SIG-M5 (cell line): ENCODE measurements around the gene PRX.
"Not testable (repeated sequence)": the region's sequence is repeated elsewhere in the genome, so short reads cannot be mapped to it uniquely, and the experiment has no call there.

ENCODE experiments used
- DNase-seq: peaks from one replicate; lab custom pipeline; 2025; lab: John Stamatoyannopoulos, UW

Gene PRX

DNA sequence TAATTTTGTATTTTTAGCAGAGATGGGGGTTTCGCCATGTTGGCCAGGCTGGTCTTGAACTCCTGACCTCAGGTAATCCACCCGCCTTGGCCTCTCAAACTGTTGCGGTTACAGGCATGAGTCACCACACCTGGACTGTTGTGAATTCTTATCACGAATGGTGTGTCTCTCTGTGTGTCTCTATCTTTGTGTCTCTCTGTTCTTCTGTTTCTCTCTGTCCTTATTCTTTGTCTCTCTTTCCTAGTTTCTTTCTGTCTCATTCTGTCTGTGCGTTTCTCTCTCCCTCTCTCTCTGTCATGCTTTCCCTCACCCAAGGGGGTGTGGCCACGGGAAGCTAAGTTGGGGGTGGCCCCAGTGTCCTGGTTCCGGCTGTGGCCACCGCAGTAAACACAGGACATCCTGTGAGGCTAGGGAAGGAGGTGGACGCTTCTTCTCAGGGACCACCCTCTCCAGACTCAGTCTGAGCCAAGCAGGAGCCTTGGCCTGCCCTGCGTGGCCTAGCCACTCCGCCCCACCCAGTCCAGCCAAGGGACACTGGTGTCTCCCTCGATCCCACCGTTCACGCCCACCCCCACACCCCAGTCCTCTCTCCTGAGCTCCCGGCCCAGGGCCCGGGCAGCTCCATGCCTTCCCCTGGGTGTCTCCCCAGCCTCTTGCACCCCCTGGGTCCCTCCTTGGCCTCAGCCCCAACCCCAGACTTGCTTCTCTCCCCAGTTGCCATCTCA is 3.9 kb upstream of the PRX start:
- DNase-seq, result no peak

DNA sequence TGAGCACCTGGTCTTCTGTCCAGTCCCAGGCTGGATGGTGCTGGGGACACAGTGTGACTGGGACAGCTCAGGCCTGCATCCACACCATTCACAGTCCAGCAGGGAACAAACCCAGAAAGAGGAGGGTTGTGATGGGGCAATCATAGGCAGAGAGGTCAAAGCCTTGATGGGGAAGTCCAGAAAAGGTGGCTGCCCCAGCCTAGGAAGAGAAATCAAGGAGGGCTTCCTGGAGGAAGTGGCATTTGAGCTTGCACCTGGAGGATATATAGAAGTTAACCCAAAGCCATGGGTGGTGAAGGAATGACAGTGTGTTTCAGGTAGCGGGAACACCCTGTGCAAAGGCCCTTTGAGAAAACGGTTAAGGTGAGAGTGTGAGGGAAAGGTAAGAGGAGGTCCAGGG is 2.6 kb upstream of the PRX start:
- no peak for DNase-seq

GRCh38 chr19:40414542-40415535 is 1.7 kb upstream of the PRX start:
- no peak for DNase-seq

DNA sequence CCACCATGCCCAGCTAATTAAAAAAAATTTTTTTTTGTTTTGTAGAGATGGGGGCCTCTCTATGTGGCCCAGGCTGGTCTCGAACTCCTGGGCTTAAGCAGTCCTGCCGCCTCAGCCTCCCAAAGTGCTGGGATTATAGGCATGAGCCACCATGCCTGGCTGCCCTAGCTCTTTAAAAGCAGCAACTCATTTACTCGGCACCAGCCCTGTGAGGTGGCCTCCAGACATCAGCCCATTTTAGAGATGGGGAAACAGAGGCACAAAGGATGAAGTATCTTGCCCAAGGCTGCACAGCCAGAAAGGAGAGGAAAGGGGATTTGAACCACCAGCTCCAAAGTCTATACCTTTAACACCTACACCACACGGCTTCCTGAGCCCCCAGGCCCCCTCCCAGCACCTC is 312 bp downstream of the PRX start:
- no peak for DNase-seq

DNA sequence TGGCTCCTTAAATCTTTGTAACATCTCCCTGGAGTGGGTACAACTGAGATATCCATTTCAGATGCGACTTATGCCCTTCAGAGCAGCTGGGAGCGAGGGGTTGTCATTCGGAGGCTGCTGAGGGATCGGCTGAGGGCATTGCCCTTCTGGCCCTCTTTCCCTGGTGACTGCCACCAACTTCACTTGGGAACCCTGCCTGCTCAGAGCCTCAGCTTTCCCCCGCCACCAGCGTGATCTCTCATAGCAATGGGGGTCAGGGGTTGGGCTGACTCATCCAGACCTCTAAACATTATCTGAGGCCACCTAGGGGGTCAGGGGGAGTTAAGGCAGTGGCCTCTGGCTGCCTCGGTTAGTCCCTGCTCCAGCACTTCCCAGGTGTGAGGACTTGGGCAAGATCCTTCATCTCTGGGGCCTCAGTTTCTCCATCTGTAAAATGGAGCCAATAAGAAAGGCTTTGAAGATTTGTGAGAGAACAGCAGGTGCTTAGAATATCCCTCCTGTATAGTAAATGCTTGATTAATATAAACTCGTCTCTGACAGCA is 1.1 kb downstream of the PRX start:
- no peak for DNase-seq

GRCh38 chr19:40411125-40411842 is 1.9 kb downstream of the PRX start:
- DNase-seq, result no peak

DNA sequence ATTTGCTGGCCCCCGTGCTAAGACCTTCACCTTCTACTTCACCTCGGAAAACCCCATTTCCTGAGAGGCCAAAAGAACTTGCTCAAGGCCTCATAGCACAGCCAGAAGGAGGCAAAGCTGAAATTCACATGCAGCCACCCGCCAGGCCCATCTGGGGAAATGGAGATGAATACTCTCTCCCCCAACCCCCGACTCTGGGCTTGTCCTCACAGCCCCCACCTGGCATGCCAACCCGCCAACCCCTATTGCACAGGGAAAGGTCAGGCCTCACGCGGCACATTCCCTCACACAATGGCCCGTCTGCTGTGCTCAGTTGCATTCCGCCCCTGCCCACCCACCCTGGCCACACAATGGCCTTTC is 3.2 kb downstream of the PRX start:
- DNase-seq, result no peak

- not testable (repeated sequence) for DNase-seq
These were observed 4.6 kb downstream of the PRX start for GRCh38 chr19:40408598-40408925.

- DNase-seq, result no peak
These were observed 5.2 kb downstream of the PRX start for GRCh38 chr19:40407714-40408597.

- DNase-seq, result no peak
These were observed 9.8 kb downstream of the PRX start for GRCh38 chr19:40403262-40403984.

DNA sequence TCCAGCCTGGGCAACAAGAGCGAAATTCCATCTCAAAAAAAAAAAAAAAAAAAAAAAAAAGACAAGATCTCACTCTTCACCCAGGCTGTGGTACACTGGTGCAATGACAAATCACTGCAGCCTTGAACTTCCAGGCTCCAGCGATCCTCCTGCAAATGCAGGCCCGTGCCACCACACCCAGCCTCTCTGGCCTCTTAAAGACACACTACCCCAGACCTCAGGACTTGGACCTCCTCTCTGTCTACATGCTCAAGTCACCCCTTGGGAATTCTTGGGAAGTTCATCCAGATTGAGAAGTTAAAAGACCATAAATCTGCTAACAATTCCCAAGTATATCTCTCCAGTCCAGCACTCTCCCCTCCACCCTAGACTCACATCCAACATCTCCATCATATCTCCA is 12.6 kb downstream of the PRX start:
- no peak for DNase-seq

GRCh38 chr19:40398417-40399131 is 14.6 kb downstream of the PRX start:
- no peak for DNase-seq

DNA sequence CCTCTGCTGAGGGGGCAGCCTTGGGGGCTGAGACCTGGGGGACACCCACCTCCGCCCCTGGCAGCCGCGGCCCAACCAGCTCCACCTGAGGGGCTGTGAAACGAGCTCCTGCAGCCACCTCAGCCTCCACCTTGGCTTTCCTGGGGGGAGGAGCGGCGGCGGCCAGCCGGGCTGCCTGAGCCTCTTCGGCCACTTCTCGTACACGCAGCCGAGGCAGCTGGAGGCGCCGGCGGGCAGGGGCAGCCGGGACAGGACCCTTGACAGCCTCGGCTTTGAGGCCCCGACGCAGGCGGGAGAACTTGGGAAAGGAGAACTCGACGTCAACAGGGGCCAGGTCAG is 15.6 kb downstream of the PRX start:
- DNase-seq, result no peak

DNA sequence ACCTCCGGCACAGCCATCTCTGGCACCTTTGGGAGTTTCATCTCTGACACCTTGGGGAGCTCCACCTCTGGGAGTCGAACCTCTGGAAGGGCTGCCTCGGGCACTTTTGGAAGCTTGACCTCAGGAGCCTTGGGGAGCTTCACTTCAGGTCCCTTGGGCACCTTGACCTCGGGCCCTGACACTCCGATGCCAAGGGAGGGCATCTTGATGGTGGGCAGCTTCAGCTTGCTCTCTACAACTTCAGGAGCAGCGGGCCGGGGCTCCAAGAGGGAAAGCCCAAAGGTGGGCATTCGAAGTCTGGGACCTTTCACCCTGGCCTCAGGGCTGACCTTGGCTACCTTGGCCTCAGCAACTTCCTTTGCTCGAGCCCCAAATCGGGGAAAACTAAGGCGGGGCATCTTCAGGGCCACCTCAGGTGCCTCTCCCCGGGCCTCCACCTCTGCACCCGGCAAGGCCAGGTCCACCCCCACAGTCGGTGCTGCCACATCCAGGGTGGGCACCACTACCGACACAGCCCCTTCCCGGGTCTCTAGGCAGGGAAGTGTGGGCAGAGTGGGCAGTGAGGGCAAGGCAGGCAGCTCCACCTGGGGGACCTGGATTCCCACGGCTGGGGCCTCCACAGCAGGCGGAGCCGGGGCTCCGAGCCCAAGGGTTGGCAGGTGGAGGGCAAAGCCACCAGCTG is 16.2 kb downstream of the PRX start:
- no peak for DNase-seq

DNA sequence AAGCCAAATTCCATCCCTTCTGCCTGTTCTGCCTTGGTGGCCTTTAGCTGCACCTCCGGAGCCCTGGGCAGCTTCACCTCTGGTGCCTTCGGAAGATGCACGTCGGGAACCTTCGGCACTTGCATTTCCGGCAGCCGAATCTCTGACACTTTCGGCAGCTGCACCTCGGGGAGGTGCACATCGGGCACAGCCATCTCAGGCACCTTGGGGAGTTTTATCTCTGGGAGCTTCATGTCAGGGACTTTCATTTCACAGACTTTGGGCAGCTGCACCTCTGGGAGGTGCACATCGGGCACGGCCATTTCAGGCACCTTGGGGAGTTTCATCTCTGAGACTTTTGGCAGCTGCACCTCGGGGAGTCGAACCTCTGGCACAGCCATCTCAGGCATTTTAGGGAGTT is 17.2 kb downstream of the PRX start:
- no peak for DNase-seq

- DNase-seq, result no peak
These were observed 18.4 kb downstream of the PRX start for GRCh38 chr19:40394816-40395210.

GRCh38 chr19:40393894-40394815 is 19.0 kb downstream of the PRX start:
- DNase-seq, result no peak

DNA sequence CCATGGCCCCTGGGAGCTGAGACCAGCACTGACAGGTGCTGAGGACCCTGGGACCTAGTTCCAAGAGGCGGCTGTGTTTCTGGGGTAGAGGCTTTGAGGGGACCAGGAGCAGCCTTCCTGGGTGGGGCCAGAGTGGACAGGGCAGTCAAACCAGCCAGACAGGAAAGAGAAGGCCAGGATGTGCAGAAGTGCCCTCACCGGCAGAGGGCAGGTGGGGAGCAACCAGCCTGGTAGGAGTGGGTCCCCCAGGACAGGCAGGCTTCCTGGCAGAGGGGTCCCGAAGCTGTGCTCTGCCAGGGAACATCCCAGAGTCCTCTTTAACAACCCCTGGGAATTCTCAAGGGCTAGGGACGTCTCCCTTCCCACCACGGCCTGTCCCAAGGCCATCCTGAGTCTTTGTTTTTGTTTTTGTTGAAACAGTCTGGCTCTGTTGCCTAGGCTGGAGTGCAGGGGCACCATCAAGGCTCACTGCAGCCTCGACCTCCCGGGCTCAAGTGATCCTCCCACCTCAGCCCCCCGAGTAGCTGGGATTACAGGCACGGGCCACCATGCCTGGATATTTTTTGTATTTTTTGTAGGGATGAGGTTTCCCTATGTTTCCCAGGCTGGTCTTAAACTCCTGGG is 20.2 kb downstream of the PRX start:
- no peak for DNase-seq
